BLaER1 (cell line): ENCODE results near the gene SLC1A5.
"Not testable (repeated sequence)": the region's sequence is repeated elsewhere in the genome, so short reads cannot be mapped to it uniquely, and the experiment has no call there.

Source experiments
- H3K27ac ChIP-seq: shearing (Covaris generic); formaldehyde crosslinking; 2 replicates; pipeline ENCODE4 v1.8.1; 2022
- H3K27me3 ChIP-seq: shearing (Covaris generic); formaldehyde crosslinking; 2 replicates; pipeline ENCODE4 v1.8.1; 2022
- H3K36me3 ChIP-seq: shearing (Covaris generic); formaldehyde crosslinking; 2 replicates; pipeline ENCODE4 v1.8.1; 2022
- H3K4me1 ChIP-seq: shearing (Covaris generic); formaldehyde crosslinking; 2 replicates; pipeline ENCODE4 v1.8.1; 2022
- H3K4me2 ChIP-seq: shearing (Covaris generic); formaldehyde crosslinking; 2 replicates; pipeline ENCODE4 v1.8.1; 2022
- H3K4me3 ChIP-seq: shearing (Covaris generic); formaldehyde crosslinking; 2 replicates; pipeline ENCODE4 v1.8.1; 2022
- H3K9ac ChIP-seq: shearing (Covaris generic); formaldehyde crosslinking; 2 replicates; pipeline ENCODE4 v1.8.1; 2022
- H3K9me3 ChIP-seq: shearing (Covaris generic); formaldehyde crosslinking; 2 replicates; pipeline ENCODE4 v1.8.1; 2022
- H4K20me1 ChIP-seq: shearing (Covaris generic); formaldehyde crosslinking; 2 replicates; pipeline ENCODE4 v1.8.1; 2022
- Cebpa-rat ChIP-seq: shearing (Covaris generic); IDR thresholded peaks from 2 replicates; pipeline ENCODE4 v1.8.1; 2022

Gene SLC1A5

DNA sequence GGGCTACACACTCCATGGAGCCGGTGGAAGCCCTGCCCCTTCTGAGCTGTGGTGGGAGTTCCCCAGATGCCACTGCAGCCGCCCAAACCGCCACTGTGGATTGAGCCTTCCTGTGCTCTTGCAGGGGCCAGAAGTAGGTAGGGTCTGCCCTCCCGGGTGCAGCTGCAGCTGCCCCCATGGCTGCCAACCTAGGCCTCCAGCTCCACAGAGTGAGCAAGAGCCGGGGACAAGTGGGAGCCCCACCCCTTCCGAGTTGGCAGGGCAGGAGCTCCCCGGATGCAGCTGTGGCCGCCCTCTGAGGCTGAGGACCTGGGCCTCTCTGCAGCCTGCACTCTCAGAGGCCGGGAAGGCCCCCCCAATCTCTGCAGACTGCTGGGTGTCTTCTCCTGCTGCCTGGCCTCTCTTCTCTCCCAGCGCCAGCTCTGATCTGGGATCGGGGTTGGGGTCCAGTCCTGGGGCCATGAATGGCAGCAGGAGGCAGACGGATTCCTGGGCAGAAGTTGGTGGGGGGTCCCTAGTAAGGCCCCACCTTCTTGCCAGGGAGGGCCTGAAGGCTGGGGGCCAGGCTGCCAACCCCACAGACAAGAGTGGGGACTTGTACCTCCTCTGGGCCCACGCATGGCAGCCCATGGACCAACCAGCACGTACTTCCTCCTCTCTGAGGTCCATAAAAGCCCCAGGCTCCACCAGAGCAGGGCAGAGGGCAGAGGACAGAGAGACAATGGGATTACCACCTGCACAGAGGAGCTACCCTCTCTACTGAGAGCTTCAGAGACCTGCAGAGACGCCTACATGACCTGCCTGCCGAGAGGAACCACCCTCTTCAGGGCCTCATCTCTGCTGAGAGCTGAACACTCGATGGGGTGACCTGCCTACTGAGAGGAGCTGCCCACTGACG, 33.4 kb upstream of the SLC1A5 start:
- Histone ChIP-seq H3K4me3 (peak overlapping the region; percentile 50), H3K27me3 (no peaks in the 10 kb centered on the region), H3K4me1 (peaks cover 80% of the 10 kb centered on the region), H3K9ac (peak overlapping the region; percentile 79), H4K20me1 (no peaks in the 10 kb centered on the region), H3K36me3 (no peaks in the 10 kb centered on the region), H3K4me2 (peak overlapping the region; percentile 95), H3K27ac (peak overlapping the region; percentile 96), H3K9me3 (no peaks in the 10 kb centered on the region)
- TF ChIP-seq Cebpa-rat, result no peak

DNA sequence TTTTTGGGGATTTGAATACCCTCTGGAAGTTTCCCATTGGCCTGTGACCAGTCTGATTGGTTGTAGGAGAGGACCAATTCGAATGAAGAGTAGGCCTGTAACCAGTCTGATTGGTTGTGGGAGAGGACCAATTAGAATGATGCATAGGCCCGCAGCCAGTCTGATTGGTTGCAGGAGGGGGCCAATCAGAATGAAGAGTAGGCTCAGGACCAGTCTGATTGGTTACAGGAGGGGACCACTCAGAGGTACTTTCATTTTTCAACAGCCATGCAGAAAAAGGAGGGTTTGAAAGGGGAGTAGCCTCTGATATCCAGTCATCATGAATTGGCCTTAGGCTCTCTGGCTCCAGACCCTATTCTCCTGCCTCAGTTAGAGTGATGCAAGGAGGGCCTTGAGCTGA, 30.4 kb upstream of the SLC1A5 start:
- H3K4me3 ChIP-seq, result no peak overlapping the region
- peaks cover 78% of the 10 kb centered on the region for H3K4me1 ChIP-seq
- no peaks in the 10 kb centered on the region for H3K36me3 ChIP-seq
- no peaks in the 10 kb centered on the region for H3K27me3 ChIP-seq
- H3K9me3 ChIP-seq, result no peaks in the 10 kb centered on the region
- peak overlapping the region; percentile 95 for H3K4me2 ChIP-seq
- H3K27ac ChIP-seq, result peak overlapping the region; percentile 96; the same call in 1 of the 2 replicates
- no peak for TF ChIP-seq Cebpa-rat
- H3K9ac ChIP-seq, result no peak overlapping the region
- H4K20me1 ChIP-seq, result no peaks in the 10 kb centered on the region

DNA sequence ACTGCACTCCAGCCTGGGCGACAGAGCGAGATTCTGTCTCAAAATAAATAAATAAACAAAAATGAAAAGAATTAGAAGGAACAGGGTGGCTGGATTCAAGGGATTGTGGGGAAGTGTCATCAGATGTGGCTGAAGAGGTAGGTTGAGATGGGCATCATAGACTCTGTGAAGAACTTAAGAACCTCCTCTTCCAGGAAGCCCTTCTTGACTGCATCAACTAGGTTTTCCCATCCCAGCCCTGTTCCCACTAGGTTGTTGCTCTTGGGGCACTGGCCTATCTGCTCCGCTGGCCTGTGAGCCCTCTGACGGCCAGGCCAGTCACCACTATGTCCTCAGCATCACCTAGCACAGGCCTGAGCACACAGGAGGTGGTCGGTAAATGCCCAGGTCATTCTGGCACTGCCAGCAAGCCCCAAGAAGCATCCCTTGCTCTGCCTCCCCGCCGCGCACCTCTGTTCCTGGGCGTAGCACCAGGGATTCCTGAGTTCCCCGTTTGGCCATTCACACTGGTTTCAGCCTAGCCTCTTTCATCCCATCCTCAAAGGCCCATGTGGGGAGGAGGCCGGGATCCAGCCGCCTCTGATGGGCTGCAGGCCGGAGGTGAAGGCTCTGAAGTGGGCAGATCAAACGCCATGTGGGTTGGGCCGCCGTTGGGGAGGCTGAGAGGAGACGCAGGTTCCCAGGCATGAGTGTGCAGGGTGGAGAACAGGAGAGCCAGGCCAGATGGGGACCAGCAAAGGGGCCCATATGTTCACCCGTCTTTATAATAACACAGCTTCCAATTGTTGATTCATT, 27.6 kb upstream of the SLC1A5 start:
- Histone ChIP-seq H3K4me3 (no peak overlapping the region), H3K9me3 (no peaks in the 10 kb centered on the region), H3K4me1 (peaks cover 79% of the 10 kb centered on the region), H3K27me3 (no peaks in the 10 kb centered on the region), H3K9ac (no peak overlapping the region), H4K20me1 (no peaks in the 10 kb centered on the region), H3K27ac (no peak overlapping the region), H3K4me2 (peak overlapping the region; percentile 46), H3K36me3 (no peaks in the 10 kb centered on the region)
- no peak for TF ChIP-seq Cebpa-rat

DNA sequence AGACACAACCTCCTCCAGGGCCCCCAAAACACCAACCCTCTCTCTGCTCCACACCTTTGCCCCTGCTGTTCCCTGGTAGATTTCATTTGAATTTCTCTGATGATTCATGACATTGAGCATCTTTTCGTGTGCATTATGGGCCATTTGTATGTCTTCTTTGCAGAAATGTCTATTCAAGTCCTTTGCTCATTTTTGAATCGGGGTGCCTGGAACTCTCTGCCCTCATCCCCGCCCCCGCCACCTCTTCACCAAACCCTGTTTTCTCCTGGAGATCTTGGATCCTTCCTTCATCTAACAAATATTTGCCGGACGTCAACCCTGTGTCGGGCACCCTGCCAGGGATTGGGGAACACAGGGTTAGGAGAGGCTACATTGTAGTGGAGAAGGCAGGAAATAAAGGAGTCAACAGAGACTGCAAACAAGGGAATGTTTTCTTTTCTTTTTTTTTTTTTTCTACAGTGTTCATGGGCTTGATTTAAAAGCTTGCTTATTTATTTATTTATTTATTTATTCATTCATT, 25.5 kb upstream of the SLC1A5 start:
- Histone ChIP-seq H3K4me2 (peak overlapping the region; percentile 78), H3K27me3 (no peaks in the 10 kb centered on the region), H3K4me1 (peaks cover 79% of the 10 kb centered on the region)

DNA sequence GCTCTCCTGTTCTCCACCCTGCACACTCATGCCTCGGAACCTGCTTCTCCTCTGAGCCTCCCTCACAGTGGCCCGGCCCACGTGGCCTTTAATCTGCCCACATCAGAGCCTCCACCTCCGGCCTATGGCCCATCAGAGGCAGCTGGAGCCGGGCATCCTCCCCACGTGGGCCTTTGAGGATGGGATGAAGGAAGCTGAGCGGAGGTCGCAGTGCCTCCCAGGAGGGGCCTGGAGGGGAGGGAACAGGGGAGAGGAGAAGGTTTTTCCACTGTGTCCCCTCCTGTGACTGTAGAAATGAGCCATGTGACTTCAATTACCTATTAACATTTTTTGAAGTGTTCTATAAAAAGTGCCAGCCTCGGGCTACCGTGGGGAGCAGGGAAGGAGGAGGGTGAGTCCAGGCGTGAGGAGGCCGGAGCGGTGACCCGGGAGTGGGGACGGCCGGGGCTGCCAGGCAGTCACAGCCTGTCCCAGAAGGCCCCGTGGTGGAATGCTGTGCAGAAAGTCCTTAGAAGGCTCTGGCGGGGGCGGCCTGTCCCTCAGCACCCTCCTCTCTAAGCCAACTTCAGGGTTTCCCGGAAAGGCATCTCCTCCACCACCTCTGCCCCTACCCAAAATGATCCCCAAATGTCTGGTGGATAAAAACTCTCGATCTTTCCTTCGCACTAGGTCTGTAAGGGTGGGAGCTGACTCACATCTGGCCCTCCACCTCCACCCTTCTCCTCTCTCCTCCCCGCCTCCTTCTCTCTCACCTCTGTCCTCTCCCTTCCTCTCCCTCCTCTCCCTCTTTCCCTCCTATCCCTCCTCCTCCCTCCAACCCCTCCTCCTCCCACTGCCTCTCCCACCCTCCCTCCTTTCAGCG, 24.8 kb upstream of the SLC1A5 start:
- H3K4me1 ChIP-seq, result peaks cover 82% of the 10 kb centered on the region
- H4K20me1 ChIP-seq, result no peaks in the 10 kb centered on the region
- peak overlapping the region; percentile 61; the same call in 1 of the 2 replicates for H3K27ac ChIP-seq
- no peaks in the 10 kb centered on the region for H3K36me3 ChIP-seq
- no peak overlapping the region for H3K9ac ChIP-seq
- H3K27me3 ChIP-seq, result no peaks in the 10 kb centered on the region
- H3K4me3 ChIP-seq, result no peak overlapping the region
- peak overlapping the region; percentile 78 for H3K4me2 ChIP-seq
- TF ChIP-seq Cebpa-rat, result no peak
- no peaks in the 10 kb centered on the region for H3K9me3 ChIP-seq

More for the DNA sequence above, 25.5 kb upstream of the SLC1A5 start:
- Histone ChIP-seq H3K27ac (0 out of 2 replicates have a peak overlapping the region, but pooled peaks have one; percentile 61), H3K9ac (no peak overlapping the region), H4K20me1 (no peaks in the 10 kb centered on the region), H3K36me3 (no peaks in the 10 kb centered on the region), H3K9me3 (no peaks in the 10 kb centered on the region), H3K4me3 (no peak overlapping the region)
- no peak for TF ChIP-seq Cebpa-rat

DNA sequence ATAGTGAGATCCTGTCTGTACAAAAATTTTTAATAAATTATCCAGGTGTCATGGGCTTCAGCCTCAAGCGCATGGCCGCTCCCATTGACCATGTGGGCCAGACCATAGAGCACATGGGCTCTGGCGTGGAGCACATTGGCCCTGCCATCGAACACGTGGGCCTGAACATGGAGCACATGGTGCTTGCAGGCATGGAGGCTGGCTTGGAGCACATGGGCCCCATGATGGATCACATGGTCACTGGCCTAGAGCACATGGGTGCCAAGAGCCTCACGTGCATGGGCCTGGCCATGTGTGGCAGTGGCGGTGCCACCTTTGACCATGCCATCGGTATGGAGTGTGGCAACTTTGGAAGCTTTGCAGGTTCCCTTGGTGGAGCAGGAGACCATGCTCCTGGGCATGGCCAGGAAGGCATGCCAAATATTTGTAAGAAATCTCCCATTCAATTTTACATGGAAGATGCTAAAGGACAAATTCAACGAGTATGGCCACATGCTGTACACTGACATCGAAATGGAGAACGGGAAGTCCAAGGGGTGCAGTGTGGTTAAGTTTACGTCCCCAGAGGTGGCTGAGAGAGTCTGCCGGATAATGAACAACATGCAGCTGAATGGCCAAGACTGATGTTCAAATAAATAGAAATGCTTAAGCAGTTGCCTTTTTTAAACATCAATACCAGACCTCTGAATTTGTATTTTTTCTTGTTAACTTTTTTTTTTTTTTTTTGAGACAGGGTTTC, 21.3 kb upstream of the SLC1A5 start:
- Histone ChIP-seq H3K4me3 (no peak overlapping the region), H3K9ac (no peak overlapping the region), H3K36me3 (no peaks in the 10 kb centered on the region), H3K4me2 (peak overlapping the region; percentile 73), H3K9me3 (no peaks in the 10 kb centered on the region), H3K4me1 (peaks cover 65% of the 10 kb centered on the region), H3K27me3 (no peaks in the 10 kb centered on the region), H3K27ac (peak overlapping the region; percentile 38; the same call in 1 of the 2 replicates), H4K20me1 (no peaks in the 10 kb centered on the region)
- no peak for TF ChIP-seq Cebpa-rat

DNA sequence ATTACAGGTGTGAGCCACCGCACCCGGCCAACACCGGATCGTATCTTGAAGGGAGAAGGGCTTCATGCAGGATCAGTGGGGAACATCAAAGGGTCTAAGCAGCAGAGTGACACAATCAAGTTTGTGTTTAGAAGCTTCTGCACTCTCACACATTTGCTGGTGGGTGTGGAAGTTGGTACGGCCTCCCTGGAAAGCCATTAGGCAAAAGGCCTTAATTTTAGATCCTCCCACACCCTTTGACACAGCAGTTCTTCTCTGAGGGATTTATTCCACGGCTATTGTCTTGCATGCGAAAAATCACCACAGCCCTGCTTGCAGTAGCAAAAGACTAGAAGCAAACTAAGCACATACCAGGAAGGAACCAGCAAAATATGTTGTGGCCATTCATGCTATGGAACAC, 18.3 kb upstream of the SLC1A5 start:
- Histone ChIP-seq H3K27me3 (no peaks in the 10 kb centered on the region), H3K4me3 (no peak overlapping the region), H3K4me1 (peaks cover 35% of the 10 kb centered on the region), H3K27ac (no peak overlapping the region; the same call in 1 of the 2 replicates), H3K4me2 (no peak overlapping the region), H3K9ac (no peak overlapping the region), H4K20me1 (no peaks in the 10 kb centered on the region), H3K36me3 (no peaks in the 10 kb centered on the region), H3K9me3 (no peaks in the 10 kb centered on the region)
- no peak for TF ChIP-seq Cebpa-rat

DNA sequence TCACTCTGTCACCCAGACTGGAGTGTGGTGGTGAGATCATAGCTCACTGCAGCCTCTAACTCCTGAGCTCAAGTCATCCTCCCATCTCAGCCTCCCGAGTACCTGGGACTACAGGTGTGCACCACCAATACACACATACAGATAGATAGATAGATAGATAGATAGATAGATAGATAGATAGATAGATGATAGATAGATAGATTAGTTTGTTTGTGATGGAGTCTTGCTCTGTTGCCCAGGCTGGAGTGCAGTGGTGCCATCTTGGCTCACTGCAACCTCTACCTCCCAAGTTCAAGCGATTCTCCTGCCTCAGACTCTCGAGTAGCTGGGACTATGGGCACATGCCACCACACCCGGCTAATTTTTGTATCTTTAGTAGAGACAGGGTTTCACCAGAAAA, 16.0 kb upstream of the SLC1A5 start:
- not testable (repeated sequence) for H3K9me3 ChIP-seq, H4K20me1 ChIP-seq

More for the DNA sequence above, 16.0 kb upstream of the SLC1A5 start:
- H3K27me3 ChIP-seq, H3K4me3 ChIP-seq, H3K9ac ChIP-seq, H3K36me3 ChIP-seq, H3K4me2 ChIP-seq, H3K27ac ChIP-seq: not testable (repeated sequence)
- H3K4me1 ChIP-seq, result peaks cover 13% of the 10 kb centered on the region
